GM12875 (cell line): ENCODE data around the gene CCDC175.

Source experiments
- H3K4me3 ChIP-seq: one replicate; pipeline ENCODE4 v1.5.1; 2011; ENCODE audit warnings: low read depth, low read length, control low read depth
- CTCF ChIP-seq: IDR thresholded peaks from 2 replicates; pipeline ENCODE4 v1.5.1; 2011; ENCODE audit warnings: low read depth, mild to moderate bottlenecking, control low read depth, inconsistent platforms, low read length, moderate library complexity, borderline replicate concordance; ENCODE audit not compliant: insufficient read depth

The CCDC175 gene

GRCh38 chr14:59580911-59581310 lies 4.3 kb upstream of the CCDC175 start:
- TF ChIP-seq CTCF = no peak

GRCh38 chr14:59570122-59570521 lies 6.5 kb downstream of the CCDC175 start:
- no peak overlapping the region for H3K4me3 ChIP-seq
- TF ChIP-seq CTCF = no peak

More at GRCh38 chr14:59580911-59581310, 4.3 kb upstream of the CCDC175 start:
- H3K4me3 ChIP-seq = no peak overlapping the region

DNA sequence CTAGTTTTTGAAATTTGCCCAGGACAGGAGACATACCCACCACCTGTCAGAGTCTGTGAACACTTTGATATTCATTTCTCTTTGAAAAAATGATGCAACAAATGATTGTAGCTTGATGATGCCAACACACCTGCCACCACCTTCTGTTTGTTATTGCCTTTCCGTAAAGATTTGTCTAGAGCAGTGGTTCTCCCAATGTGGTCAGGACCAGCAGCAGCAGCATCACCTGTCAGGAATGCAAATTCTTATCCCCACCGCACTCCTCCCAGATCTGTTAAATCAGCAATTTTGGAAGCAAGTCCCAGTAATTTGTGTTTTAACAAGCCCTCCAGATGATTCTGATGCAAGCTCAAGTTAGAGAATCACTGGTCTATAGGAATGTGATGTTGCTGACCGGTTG lies 9.9 kb downstream of the CCDC175 start:
- no peak overlapping the region for H3K4me3 ChIP-seq
- no peak for TF ChIP-seq CTCF

- TF ChIP-seq CTCF = no peak
- no peak overlapping the region for H3K4me3 ChIP-seq
These were observed 10.3 kb downstream of the CCDC175 start for GRCh38 chr14:59566296-59566695.

GRCh38 chr14:59565087-59565486 lies 11.5 kb downstream of the CCDC175 start:
- TF ChIP-seq CTCF = no peak
- no peak overlapping the region for H3K4me3 ChIP-seq

GRCh38 chr14:59564366-59564765 lies 12.2 kb downstream of the CCDC175 start:
- no peak for TF ChIP-seq CTCF
- no peak overlapping the region for H3K4me3 ChIP-seq

- no peak for TF ChIP-seq CTCF
- H3K4me3 ChIP-seq = no peak overlapping the region
These were observed 29.3 kb downstream of the CCDC175 start for GRCh38 chr14:59547310-59547709.
